Gastroesophageal sphincter (tissue), 4 donors: ENCODE data around the gene HAP1. TPM values are rescaled to one million over a fixed set of nuclear protein-coding genes. Genes with fewer than 3 reads are reported as not detected.

ENCODE experiments used
- ATAC-seq: fragments of 150-250 bp; one replicate; pipeline ENCODE4 v1.9.1; 2016; ENCODE audit warnings: mild to moderate bottlenecking, moderate library complexity
- H3K27ac ChIP-seq, 4 donors: fragments of 200-600 bp; sonication (generic) in 3 of 4; 1 replicate in 3 of 4; 2 replicates in 1 of 4; pipeline ENCODE4 v1.5.1; 2016 to 2019
- H3K27me3 ChIP-seq: fragments of 200-600 bp; sonication (generic); one replicate; pipeline ENCODE4 v1.5.1; 2019
- H3K36me3 ChIP-seq, 2 donors: fragments of 200-600 bp; sonication (generic); one replicate each; pipeline ENCODE4 v1.5.1; 2019; ENCODE audit warnings: control low read depth in 1 of 2
- H3K4me1 ChIP-seq, 3 donors: fragments of 200-600 bp; sonication (generic); 1 replicate in 2 of 3; 2 replicates in 1 of 3; pipeline ENCODE4 v1.5.1; 2016 to 2019; ENCODE audit warnings: control low read depth in 2 of 3
- H3K4me3 ChIP-seq, 2 donors: fragments of 200-600 bp; sonication (generic); one replicate each; pipeline ENCODE4 v1.5.1; 2019; ENCODE audit warnings: mild to moderate bottlenecking in 1 of 2, moderate library complexity in 1 of 2
- H3K9me3 ChIP-seq, 3 donors: fragments of 200-600 bp; sonication (generic); one replicate each; pipeline ENCODE4 v1.5.1; 2017 to 2019; ENCODE audit warnings: control low read depth in 2 of 3
- CTCF ChIP-seq, 4 experiments: fragments of 200-600 bp in 2 of 4; fragments of 450-650 bp in 2 of 4; sonication (generic) in 1 of 4; IDR thresholded peaks; one replicate each; pipeline ENCODE4 v1.5.1; 2017 to 2019; ENCODE audit warnings: antibody characterized with exemption in 4 of 4, mild to moderate bottlenecking in 2 of 4, moderate library complexity in 2 of 4
- EP300 ChIP-seq: sonication (generic); formaldehyde crosslinking; IDR thresholded peaks from one replicate; pipeline ENCODE4 v1.6.1; 2017; ENCODE audit warnings: antibody characterized with exemption, mild to moderate bottlenecking
- POLR2A ChIP-seq, 2 donors: fragments of 450-650 bp; IDR thresholded peaks; one replicate each; pipeline ENCODE4 v1.6.1; 2017; ENCODE audit warnings: antibody characterized with exemption in 2 of 2, mild to moderate bottlenecking in 2 of 2, moderate library complexity in 1 of 2
- POLR2AphosphoS5 ChIP-seq: sonication (generic); formaldehyde crosslinking; IDR thresholded peaks from one replicate; pipeline ENCODE4 v1.6.1; 2017; ENCODE audit warnings: antibody characterized with exemption
- WGBS, 2 donors: methylation state at CpG; one replicate each; pipeline ENCODE4 v1.1.5; 2018; ENCODE audit warnings: low coverage in 1 of 2; 5-methylcytosine and 5-hydroxymethylcytosine counted together
- total RNA-seq, 4 donors: library from RNA; depleted of rRNA; stranded (reverse); fragments of >200 nt; gene quantifications; one replicate each; pipeline ENCODE4 v1.1.0, GENCODE V29; 2016

HAP1 gene
- total RNA-seq, 4 donors from 2014 or later: 0.54 TPM; not detected in 3

GRCh38 chr17:41773190-41773588 is 38.7 kb upstream of the HAP1 start:
- no CpG with 5 or more reads among the region's 12 CpGs for WGBS, 2 donors
- H3K4me1 ChIP-seq: peaks cover 0 to 64% (median 38%) of the 10 kb centered on the region in 3 donors
- no peaks in the 10 kb centered on the region for H3K9me3 ChIP-seq
- peak overlapping the region in 2 of 4 donors; percentile 6 to 47 for H3K27ac ChIP-seq
- no peak for TF ChIP-seq POLR2AphosphoS5
- TF ChIP-seq EP300: no peak
- no peak for TF ChIP-seq CTCF (IDR thresholded peaks at IDR 0.05)
- no peak for TF ChIP-seq POLR2A (IDR thresholded peaks at IDR 0.05)
- peaks cover 10% of the 10 kb centered on the region for H3K27me3 ChIP-seq
- peaks cover 0 to 35% of the 10 kb centered on the region in 2 donors for H3K36me3 ChIP-seq
- ATAC-seq: peak; percentile 57
- H3K4me3 ChIP-seq: no peak overlapping the region

- Histone ChIP-seq H3K27ac (peak overlapping the region in 1 of 4 donors; percentile 47), H3K9me3 (no peaks in the 10 kb centered on the region), H3K36me3 (peaks cover 0 to 40% of the 10 kb centered on the region in 2 donors), H3K4me1 (peaks cover 0 to 59% (median 33%) of the 10 kb centered on the region in 3 donors), H3K27me3 (peaks cover 10% of the 10 kb centered on the region), H3K4me3 (no peak overlapping the region)
- TF ChIP-seq POLR2A (IDR thresholded peaks at IDR 0.05): no peak
- TF ChIP-seq POLR2AphosphoS5: no peak
- no peak for TF ChIP-seq CTCF (IDR thresholded peaks at IDR 0.05)
- TF ChIP-seq EP300: no peak
- ATAC-seq: no peak
- 83% methylated on average over 4 of the region's 19 CpGs; no CpG with 5 or more reads in 1 of the 2 donors for WGBS, 2 donors
Measured at GRCh38 chr17:41772586-41773189, 38.2 kb upstream of the HAP1 start.

- TF ChIP-seq POLR2AphosphoS5 (no peak), POLR2A (IDR thresholded peaks at IDR 0.05) (no peak), EP300 (no peak), CTCF (IDR thresholded peaks at IDR 0.05) (no peak)
- peaks cover 0 to 54% (median 28%) of the 10 kb centered on the region in 3 donors for H3K4me1 ChIP-seq
- peaks cover 10% of the 10 kb centered on the region for H3K27me3 ChIP-seq
- no peak overlapping the region for H3K4me3 ChIP-seq
- H3K36me3 ChIP-seq: peaks cover 0 to 45% of the 10 kb centered on the region in 2 donors
- WGBS, 2 donors: 100% methylated on average over 1 of the region's 4 CpGs; no CpG with 5 or more reads in 1 of the 2 donors
- no peak for ATAC-seq
- no peaks in the 10 kb centered on the region for H3K9me3 ChIP-seq
- H3K27ac ChIP-seq: no peak overlapping the region
Measured at GRCh38 chr17:41772218-41772585, 37.8 kb upstream of the HAP1 start.

GRCh38 chr17:41771389-41772206 is 37.2 kb upstream of the HAP1 start:
- Histone ChIP-seq H3K36me3 (peaks cover 0 to 51% of the 10 kb centered on the region in 2 donors), H3K9me3 (no peaks in the 10 kb centered on the region), H3K27ac (no peak overlapping the region), H3K4me1 (peaks cover 0 to 48% (median 22%) of the 10 kb centered on the region in 3 donors), H3K27me3 (peaks cover 10% of the 10 kb centered on the region), H3K4me3 (no peak overlapping the region)
- WGBS, 2 donors: no CpG with 5 or more reads among the region's 17 CpGs
- no peak for ATAC-seq
- TF ChIP-seq CTCF (IDR thresholded peaks at IDR 0.05) (no peak), POLR2A (IDR thresholded peaks at IDR 0.05) (no peak), POLR2AphosphoS5 (no peak), EP300 (no peak)
